OCI-LY3 (cell line): ENCODE results near the gene KANK4.

Experiments
- H2AFZ ChIP-seq: fragments of 200-600, 300-600 bp; shearing (Covaris generic); 2 replicates; pipeline ENCODE4 v1.6.0; 2014; ENCODE audit warnings: antibody characterized with exemption, low read depth, low read length
- H3K27ac ChIP-seq: fragments of 200-600, 300-600 bp; sonication (generic); 2 replicates; pipeline ENCODE4 v1.5.1; 2014; ENCODE audit warnings: mild to moderate bottlenecking, low read length, moderate library complexity, mixed read lengths
- H3K27me3 ChIP-seq: fragments of 200-600, 300-600 bp; sonication (generic); 2 replicates; pipeline ENCODE4 v1.6.1; 2014; ENCODE audit warnings: low read depth, low read length, mixed read lengths
- H3K36me3 ChIP-seq: fragments of 200-600, 300-600 bp; sonication (generic); replicated peaks from 2 replicates; pipeline ENCODE3; 2014; ENCODE audit warnings: low read depth, low read length, mixed read lengths
- H3K4me1 ChIP-seq: fragments of 300-600, 200-600 bp; sonication (generic); 2 replicates; pipeline ENCODE4 v1.6.1; 2014; ENCODE audit warnings: low read length, mixed read lengths
- H3K4me2 ChIP-seq: fragments of 200-600, 300-600 bp; sonication (generic); 2 replicates; pipeline ENCODE4 v1.6.1; 2014; ENCODE audit warnings: low read length, mixed read lengths
- H3K4me3 ChIP-seq: fragments of 300-600, 200-600 bp; sonication (generic); 2 replicates; pipeline ENCODE4 v1.5.1; 2014; ENCODE audit warnings: antibody characterized with exemption, mild to moderate bottlenecking, low read length, moderate library complexity
- H3K79me2 ChIP-seq: fragments of 300-600, 200-600 bp; shearing (Covaris generic); 2 replicates; pipeline ENCODE4 v1.6.1; 2014; ENCODE audit warnings: mild to moderate bottlenecking, low read length, mixed read lengths
- H3K9ac ChIP-seq: fragments of 300-600, 200-600 bp; shearing (Covaris generic); 2 replicates; pipeline ENCODE4 v1.6.0; 2014; ENCODE audit warnings: mild to moderate bottlenecking, low read length, moderate library complexity
- H3K9me3 ChIP-seq: fragments of 200-600, 300-600 bp; shearing (Covaris generic); 2 replicates; pipeline ENCODE4 v1.6.1; 2014; ENCODE audit warnings: low read length, mixed read lengths; ENCODE audit not compliant: insufficient read depth
- H4K20me1 ChIP-seq: fragments of 200-600, 300-600 bp; sonication (generic); 2 replicates; pipeline ENCODE4 v1.6.1; 2016; ENCODE audit warnings: low read length, mixed read lengths; ENCODE audit not compliant: insufficient read depth
- EZH2phosphoT487 ChIP-seq: fragments of 200-600 bp; shearing (Covaris generic); IDR thresholded peaks from 2 replicates; pipeline ENCODE4 v1.6.1; 2018; ENCODE audit warnings: antibody characterized with exemption, mixed run types, low read depth
- TF ChIP-seq, protein P1 (sequence below): fragments of 200-600, 300-600 bp; sonication (generic); IDR thresholded peaks from 2 replicates; pipeline ENCODE4 v1.5.1; 2014; ENCODE audit warnings: antibody characterized with exemption, low read length, low read depth

KANK4 gene

DNA sequence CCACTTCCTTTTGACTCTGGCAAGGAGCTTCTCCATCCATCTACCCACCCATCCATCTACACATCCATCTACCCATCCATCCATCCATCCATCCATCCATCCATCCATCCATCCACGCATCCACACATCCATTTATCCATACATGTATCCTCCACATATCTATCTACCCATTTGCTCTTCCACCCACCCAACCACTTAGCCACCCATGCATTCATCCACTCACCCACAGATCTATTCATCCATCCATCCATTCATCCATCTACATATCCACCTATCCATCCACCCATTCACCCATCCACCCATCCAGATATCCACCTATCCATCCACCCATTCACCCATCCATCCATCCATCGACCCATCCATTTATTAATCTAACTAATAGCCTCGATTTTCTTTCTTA lies 23.0 kb upstream of the KANK4 start:
- TF ChIP-seq, protein P1, sequence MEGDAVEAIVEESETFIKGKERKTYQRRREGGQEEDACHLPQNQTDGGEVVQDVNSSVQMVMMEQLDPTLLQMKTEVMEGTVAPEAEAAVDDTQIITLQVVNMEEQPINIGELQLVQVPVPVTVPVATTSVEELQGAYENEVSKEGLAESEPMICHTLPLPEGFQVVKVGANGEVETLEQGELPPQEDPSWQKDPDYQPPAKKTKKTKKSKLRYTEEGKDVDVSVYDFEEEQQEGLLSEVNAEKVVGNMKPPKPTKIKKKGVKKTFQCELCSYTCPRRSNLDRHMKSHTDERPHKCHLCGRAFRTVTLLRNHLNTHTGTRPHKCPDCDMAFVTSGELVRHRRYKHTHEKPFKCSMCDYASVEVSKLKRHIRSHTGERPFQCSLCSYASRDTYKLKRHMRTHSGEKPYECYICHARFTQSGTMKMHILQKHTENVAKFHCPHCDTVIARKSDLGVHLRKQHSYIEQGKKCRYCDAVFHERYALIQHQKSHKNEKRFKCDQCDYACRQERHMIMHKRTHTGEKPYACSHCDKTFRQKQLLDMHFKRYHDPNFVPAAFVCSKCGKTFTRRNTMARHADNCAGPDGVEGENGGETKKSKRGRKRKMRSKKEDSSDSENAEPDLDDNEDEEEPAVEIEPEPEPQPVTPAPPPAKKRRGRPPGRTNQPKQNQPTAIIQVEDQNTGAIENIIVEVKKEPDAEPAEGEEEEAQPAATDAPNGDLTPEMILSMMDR = no peak
- TF ChIP-seq EZH2phosphoT487 = no peak
- no peaks in the 10 kb centered on the region for H3K27me3 ChIP-seq
- no peaks in the 10 kb centered on the region for H3K79me2 ChIP-seq
- H3K9me3 ChIP-seq = no peaks in the 10 kb centered on the region
- no peaks in the 10 kb centered on the region for H3K36me3 ChIP-seq
- H3K4me2 ChIP-seq = no peak overlapping the region
- no peaks in the 10 kb centered on the region for H3K4me1 ChIP-seq
- no peak overlapping the region for H3K27ac ChIP-seq
- H3K4me3 ChIP-seq = no peak overlapping the region
- H2AFZ ChIP-seq = no peak overlapping the region
- H3K9ac ChIP-seq = no peak overlapping the region
- no peaks in the 10 kb centered on the region for H4K20me1 ChIP-seq

DNA sequence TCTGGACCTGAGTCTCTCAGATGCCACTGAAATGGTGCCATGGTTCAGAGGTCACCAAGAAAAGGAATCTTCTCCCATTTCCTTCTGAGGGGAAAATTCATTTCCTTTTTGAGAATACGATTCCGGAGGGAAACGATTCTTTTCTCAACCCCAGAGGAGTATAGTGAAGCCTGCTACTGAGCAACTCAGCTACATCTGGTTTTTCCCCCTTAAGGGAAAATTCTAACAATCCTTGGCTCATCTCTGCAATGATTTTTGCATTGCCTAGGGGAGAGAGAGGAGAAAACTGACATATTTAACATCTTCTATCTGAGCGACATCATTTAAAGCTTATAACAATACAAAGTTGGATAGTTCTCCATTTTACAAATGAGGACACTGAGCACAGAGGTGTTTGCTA lies 22.4 kb upstream of the KANK4 start:
- Histone ChIP-seq H3K9ac (no peak overlapping the region), H3K27me3 (no peaks in the 10 kb centered on the region), H3K36me3 (no peaks in the 10 kb centered on the region), H2AFZ (no peak overlapping the region), H3K27ac (no peak overlapping the region), H3K9me3 (no peaks in the 10 kb centered on the region), H4K20me1 (no peaks in the 10 kb centered on the region), H3K4me3 (no peak overlapping the region), H3K79me2 (no peaks in the 10 kb centered on the region), H3K4me1 (no peaks in the 10 kb centered on the region), H3K4me2 (no peak overlapping the region)
- no peak for TF ChIP-seq EZH2phosphoT487
- TF ChIP-seq, protein P1 = no peak

DNA sequence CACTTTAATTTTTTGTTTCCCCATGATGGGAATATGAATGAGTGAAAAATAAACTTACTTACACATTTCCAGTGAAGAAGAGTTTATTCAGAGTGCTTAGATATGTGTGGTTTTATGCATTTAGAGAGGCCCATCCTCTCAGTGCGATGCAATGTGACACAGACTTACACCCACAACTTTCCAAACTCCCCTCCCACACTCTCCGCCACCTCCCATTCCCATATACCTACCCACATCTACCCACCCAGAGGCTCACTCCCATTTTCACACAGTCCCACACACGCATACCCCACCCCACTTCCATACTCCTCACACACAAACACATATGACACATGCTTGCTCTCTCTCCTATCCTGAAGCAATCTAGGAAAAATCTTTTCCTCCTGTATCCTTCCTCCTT lies 21.9 kb upstream of the KANK4 start:
- H3K4me3 ChIP-seq = no peak overlapping the region
- no peak overlapping the region for H2AFZ ChIP-seq
- H3K9me3 ChIP-seq = no peaks in the 10 kb centered on the region
- TF ChIP-seq, protein P1 = no peak
- TF ChIP-seq EZH2phosphoT487 = no peak
- no peaks in the 10 kb centered on the region for H3K79me2 ChIP-seq
- H3K4me1 ChIP-seq = no peaks in the 10 kb centered on the region
- no peak overlapping the region for H3K9ac ChIP-seq
- H3K36me3 ChIP-seq = no peaks in the 10 kb centered on the region
- H3K4me2 ChIP-seq = no peak overlapping the region
- no peak overlapping the region for H3K27ac ChIP-seq
- no peaks in the 10 kb centered on the region for H4K20me1 ChIP-seq
- H3K27me3 ChIP-seq = no peaks in the 10 kb centered on the region

DNA sequence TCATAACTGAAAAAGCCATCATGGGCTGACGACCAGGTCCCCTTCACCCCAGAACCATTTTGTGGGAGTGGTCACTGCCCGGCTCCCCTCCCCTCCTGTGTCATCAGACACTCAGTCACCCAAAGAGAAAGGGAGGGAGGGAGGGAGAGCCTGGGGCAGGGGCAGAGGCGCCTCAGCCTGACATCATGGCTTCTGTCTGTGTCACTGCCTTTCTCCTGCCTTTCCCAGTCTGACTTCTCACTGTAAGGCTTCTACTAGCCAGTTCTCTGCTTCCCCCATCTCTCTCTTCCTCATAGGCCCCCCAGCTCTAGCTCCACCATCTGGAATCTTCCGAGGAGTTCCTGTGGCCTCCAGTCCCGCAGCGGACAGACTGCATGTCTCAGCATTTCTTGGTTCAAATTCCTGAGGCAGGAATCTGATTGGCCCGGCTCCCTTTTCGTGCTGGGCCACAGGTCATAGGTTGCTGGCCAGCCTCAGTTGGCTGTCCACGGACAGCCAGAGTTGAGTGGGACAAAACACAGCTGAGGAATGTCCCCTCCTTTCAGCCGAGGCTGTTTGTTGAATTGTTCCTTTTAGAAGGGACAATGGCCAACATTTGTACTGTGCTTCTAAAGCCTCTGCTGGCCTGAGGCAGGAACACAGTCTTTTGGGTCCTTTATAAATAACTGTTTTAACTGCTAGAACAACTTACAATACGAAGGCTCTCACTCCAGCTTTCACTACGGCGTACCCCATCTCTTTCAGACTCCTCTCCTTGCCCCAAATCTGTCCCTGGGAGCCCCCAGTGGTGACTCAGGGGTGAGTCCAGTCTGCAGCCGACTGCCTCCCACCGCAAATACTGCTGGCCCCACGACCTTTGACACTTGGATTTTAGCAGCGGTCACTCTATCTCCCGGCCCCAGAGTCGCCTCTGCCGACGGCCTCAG lies 18.7 kb upstream of the KANK4 start:
- Histone ChIP-seq H3K27ac (no peak overlapping the region), H4K20me1 (no peaks in the 10 kb centered on the region), H3K36me3 (no peaks in the 10 kb centered on the region), H3K9me3 (no peaks in the 10 kb centered on the region), H3K4me3 (no peak overlapping the region), H3K4me1 (no peaks in the 10 kb centered on the region), H3K9ac (no peak overlapping the region), H3K27me3 (no peaks in the 10 kb centered on the region), H2AFZ (no peak overlapping the region), H3K4me2 (no peak overlapping the region), H3K79me2 (no peaks in the 10 kb centered on the region)
- TF ChIP-seq EZH2phosphoT487 = no peak
- TF ChIP-seq, protein P1 = no peak
